Measurements from ENCODE around the gene WIPF1.

WIPF1 gene

DNA sequence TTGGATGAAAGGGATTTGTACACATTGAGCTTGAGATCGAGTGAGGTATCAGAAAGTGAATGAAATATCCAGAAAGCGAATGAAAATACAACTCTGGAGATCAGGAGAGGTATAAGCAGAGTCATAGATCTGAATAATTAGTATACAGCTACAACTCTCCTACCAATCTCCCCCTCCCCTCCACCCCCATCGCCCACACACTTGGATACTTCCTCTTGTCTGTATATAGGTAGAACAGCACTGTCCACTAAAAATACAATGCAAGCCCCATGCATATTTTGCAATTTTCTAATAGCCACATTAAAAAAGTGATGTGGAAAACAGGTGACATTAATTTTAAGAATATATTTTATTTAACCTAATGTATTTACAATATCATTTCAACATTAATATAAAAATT lies 23.7 kb upstream of the WIPF1 start:
- DNase-seq (ENCODE audit: low read depth in 3 of 3): no peak

DNA sequence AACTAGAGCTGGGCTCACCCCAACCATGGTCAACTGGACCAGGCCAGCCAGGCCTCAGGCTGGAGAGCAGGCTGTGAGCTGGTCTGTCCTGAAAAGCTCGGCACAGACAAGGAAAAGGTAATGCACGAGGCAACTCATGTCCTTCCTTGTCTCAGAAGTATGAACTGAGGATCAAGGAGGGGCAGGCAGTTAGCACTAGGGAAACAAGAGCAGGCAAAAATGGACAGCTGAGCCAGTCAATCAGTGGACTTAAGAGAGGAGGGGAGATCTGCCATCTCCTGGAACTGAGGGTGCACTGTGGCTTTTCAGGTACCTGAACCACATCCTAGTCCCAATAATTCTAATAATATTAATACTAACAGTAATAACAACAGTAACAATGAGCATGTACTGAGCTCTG lies 20.6 kb upstream of the WIPF1 start:
- no peak for DNase-seq (ENCODE audit: low read depth in 3 of 3)

- DNase-seq (ENCODE audit: low read depth in 3 of 3): no peak
Observed at GRCh38 chr2:174617718-174618117, 20.1 kb upstream of the WIPF1 start.

DNA sequence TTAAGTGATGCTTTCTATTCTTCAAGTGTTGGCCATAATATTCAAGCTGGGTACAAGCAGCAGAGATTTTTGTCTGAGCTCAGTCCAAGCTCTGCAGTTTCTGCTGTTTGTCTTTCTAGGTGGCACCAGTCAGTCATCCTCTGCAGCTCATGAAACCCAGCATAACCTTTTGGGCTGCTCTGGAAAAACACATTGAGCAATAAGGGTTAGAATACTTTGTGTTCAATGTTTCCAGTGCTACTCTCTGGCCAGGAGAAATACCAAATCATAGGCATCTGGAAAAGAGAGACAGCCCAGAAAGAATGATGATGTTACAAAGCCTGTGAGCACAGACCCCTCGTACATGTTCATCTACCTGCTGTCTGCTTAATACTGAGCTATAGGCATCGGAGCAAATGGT lies 19.5 kb upstream of the WIPF1 start:
- no peak for DNase-seq (ENCODE audit: low read depth in 3 of 3)

DNA sequence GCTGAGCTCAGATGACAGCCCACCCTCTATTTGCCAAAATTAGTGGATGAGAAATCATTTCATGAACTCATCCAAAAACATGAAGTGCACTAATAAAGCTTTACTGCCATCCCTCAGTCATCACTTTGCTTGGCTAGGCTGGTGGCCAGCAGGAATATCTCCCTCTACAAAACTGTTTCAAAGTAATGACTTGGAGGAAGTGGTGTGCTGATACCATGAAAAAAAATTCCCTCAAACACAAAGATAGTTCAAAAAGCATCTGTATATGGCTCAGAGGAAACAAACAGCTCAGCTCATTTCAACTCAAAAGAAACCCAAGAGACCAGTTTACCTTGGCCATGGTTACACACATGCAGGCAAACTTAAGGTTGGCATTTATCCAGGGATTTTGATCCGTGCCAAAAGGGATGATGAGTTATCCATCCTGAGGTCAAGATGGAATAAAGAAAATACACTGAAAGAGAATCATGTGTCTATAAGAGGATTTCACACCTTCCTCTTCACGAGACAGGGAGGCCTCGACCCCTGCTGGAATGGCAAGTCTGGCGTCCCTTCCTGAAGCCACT lies 18.4 kb upstream of the WIPF1 start:
- no peak for DNase-seq (ENCODE audit: low read depth in 3 of 3)

- DNase-seq (ENCODE audit: low read depth in 3 of 3): no peak
Observed at GRCh38 chr2:174614261-174614660, 16.7 kb upstream of the WIPF1 start.

DNA sequence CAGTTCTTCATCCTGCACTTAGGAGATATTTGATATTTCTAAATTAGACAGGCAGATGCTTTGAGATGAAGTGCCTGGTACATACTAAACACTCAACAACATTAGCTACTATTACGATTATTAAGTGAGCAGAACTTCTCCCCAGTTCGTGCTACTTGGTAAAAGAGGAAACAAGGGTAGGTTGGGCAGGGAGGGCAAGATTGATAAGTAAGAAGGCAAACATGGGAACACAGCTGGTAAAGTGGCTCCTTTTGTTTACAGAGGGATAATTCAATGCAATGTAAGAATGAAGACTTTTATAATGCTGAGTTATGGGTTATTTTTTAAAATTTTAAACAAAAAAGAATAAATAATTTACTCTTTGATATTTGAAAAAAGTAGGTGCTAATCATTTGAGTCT lies 15.9 kb upstream of the WIPF1 start:
- DNase-seq (ENCODE audit: low read depth in 3 of 3): no peak

- no peak for DNase-seq (ENCODE audit: low read depth in 3 of 3)
Observed at GRCh38 chr2:174612970-174613369, 15.4 kb upstream of the WIPF1 start.

DNA sequence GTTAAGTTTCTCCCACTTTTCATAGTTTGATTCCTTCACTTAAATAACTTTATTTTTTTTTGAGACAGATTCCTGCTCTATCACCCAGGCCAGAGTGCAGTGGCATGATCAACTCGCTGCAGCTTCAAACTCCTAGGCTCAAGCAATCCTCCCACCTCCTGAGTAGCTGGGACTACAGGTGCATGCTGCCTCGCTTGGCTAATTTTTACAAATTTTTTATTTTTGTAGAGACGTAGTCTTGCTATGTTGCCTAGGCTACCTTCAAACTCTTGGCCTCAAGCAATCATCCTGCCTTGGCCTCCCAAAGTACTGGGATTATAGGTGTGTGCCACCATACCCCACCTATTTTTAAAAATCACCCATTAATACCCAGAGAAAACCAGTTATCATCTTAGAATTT lies 14.2 kb upstream of the WIPF1 start:
- no peak for DNase-seq (ENCODE audit: low read depth in 3 of 3)

- DNase-seq (ENCODE audit: low read depth in 3 of 3): no peak
Observed at GRCh38 chr2:174611006-174611405, 13.4 kb upstream of the WIPF1 start.

DNA sequence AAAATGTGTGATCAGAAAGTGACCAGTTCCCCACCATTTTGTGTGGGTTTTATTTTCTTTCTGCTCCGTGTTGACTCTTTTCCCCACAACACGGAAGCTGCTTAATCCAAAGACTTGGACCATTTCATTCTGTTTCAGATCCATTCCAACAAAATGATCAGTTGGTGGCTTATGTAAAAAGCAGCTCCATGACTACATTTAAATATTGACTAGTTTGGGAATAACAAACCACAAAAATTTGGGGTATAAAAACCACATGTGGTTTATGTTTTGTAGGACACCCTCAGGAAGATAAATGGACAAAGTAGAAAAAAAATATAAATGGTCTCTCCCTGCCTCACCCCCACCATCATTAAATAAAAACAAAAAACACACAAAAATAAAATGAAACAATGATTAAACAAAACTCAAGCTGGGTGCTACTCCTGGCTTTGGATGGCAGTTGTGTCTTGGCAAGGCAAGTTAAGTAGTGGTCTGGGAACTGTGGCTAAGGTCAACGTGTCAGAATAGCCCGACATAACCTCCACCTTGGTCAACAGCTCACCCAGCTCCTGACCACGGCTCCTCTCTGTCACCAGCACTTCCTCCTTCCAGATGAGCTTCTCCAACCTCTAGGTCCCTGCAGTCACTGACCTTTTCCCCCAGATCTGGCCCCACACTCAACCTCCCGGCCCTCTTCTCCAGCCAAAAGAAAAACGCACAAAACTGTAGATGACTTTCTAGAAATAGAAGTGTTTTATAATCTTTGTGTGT lies 12.8 kb upstream of the WIPF1 start:
- no peak for DNase-seq (ENCODE audit: low read depth in 3 of 3)

- DNase-seq (ENCODE audit: low read depth in 3 of 3): no peak
Observed at GRCh38 chr2:174609261-174609660, 11.7 kb upstream of the WIPF1 start.

DNA sequence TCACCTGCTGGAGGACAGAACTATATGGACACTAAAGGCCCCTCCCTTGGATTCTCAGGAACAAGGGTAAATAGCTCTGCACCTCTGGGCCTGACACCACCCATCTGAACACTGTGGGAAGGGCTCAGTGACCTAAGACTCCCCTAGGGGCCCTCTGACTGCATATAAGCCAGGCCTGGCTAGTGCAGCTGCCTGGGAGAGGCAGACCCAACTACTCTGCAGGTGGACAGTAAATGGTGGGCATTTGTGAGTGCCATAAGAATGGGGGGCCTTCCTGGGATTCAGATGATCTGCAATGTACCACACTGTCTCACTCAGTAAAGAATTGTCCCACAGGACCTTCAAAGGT lies 11.2 kb upstream of the WIPF1 start:
- no peak for DNase-seq (ENCODE audit: low read depth in 3 of 3)

- DNase-seq (ENCODE audit: low read depth in 3 of 3): peak in 2 of 3 experiments; percentile 35 to 36
Observed at GRCh38 chr2:174607989-174608865, 10.6 kb upstream of the WIPF1 start.

DNA sequence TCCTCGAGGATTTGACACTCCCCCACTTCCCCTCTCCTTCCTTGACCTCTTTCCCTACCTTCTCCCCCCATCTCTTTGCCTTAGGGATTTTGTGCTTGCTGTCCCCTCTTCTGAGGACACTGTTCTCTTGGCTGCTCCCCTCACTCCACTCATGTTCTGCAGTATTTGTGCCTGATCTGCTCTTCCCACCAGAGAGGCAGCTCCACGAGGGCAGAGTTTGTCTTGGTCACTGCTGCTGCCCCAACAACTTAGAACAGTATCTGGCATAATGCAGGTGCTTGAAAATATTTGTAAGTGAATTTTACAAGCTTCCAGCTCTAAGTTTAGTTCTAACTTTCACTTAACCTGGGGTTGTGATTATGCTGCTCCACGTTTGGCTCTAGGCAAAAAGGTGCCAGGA lies 10.0 kb upstream of the WIPF1 start:
- DNase-seq (ENCODE audit: low read depth in 3 of 3): no peak

DNA sequence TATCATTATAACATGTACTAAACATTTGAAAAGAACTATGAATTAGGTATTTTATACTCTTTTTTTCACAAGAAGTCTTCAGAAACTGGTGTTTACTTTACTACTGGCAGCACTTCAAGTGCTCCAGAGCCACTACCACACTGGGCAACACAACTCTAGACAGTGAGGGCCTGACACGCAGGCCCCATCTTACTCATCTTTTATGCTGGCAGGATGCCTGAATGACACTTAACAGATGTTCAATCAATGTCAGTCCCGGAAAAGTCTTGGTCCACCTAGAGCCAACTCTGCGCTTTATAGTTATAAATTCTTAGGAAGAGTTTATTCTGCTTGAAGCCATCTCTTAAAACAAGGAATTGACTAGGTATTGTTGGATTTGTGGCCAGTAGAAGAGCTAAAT lies 8.7 kb upstream of the WIPF1 start:
- peak in 1 of 3 experiments; percentile 30 for DNase-seq (ENCODE audit: low read depth in 3 of 3)

GRCh38 chr2:174605687-174606086 lies 8.1 kb upstream of the WIPF1 start:
- DNase-seq (ENCODE audit: low read depth in 3 of 3): no peak

- peak in 2 of 3 experiments; percentile 42 to 43 for DNase-seq (ENCODE audit: low read depth in 3 of 3)
Observed at GRCh38 chr2:174603280-174603679, 5.7 kb upstream of the WIPF1 start.

DNA sequence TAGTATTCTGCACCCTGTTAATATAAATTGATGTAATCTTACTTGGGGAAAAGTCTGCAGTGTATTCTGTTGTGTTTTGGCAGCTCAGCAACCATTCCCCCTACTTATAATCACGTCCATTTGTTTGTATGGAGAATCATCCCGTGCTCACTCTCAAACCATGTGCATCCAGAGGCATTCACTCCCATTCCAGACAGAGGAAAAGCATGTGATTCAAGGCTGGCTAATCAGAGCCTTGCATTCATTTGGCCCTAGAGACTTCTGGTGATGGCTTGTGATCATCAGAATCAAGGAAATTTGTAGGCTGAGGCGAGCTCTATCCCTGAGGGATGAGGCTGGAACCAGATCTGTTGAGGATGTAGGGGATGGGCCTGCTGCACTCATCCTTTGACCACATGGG lies 5.1 kb upstream of the WIPF1 start:
- DNase-seq (ENCODE audit: low read depth in 3 of 3): no peak

DNA sequence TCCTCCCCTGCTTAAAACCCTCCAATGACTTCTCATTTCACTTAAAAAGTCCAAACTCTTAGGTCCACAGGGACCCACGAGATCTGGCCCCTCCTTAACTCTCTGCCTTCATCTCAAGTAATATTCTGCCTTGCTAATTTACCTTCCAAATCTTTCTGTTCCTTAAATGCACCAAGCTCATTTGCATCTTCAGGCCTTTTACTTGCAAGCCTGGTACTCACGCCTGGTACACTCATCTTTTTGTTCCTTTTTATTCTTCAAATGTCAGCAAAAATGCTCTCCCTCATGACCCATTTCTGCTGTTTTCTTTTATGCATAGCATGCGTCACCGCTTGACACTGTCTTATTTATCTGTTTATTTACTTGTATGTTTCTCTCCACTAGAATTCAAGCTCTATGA lies 2.7 kb upstream of the WIPF1 start:
- DNase-seq (ENCODE audit: low read depth in 3 of 3): no peak

DNA sequence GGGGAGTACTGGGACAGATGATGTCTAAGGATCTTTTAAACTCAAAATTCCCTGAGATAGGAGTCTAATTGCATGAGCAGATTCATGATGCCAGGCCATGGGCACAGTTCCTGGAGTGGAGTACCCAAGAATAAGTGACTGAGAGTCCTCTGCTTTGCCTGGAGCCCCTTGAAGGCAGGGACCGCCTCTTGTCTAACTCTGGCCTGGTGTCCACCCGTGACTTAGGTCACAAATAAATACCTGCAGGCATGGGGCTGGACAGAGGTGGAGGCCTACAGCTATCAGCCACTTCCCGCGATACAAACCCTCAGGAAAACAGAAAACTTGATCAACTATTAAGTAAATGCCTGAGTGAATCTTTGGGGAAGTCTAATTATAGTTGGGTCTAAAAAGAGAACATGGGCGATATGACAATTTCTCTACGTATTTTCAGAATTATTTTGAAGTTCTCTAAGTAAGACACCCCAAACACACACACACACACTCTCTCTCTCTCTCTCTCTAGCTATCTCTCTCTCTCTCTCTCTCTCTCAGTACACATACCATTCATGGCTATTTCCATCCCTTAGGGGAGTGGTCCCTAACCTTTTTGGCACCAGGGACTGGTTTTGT lies 1.8 kb upstream of the WIPF1 start:
- DNase-seq (ENCODE audit: low read depth in 3 of 3): no peak

- DNase-seq (ENCODE audit: low read depth in 3 of 3): no peak
Observed at GRCh38 chr2:174597009-174597344, 627 bp downstream of the WIPF1 start.

All from stimulated activated CD4-positive, alpha-beta T cell treated with anti-CD3 and anti-CD28 coated beads, TNF-alpha, amount 100 ng/mL, for 24 hours (primary cell).